Hepatic stellate cell (primary cell): Measurements from ENCODE around the gene RETREG2.
A peak's percentile ranks its signal among the peaks of the same experiment; 100 is the strongest.

Experiments
- DNase-seq: peaks from one replicate; pipeline ENCODE4 v3.0.0; 2011; ENCODE audit warnings: low spot score

RETREG2 gene

DNA sequence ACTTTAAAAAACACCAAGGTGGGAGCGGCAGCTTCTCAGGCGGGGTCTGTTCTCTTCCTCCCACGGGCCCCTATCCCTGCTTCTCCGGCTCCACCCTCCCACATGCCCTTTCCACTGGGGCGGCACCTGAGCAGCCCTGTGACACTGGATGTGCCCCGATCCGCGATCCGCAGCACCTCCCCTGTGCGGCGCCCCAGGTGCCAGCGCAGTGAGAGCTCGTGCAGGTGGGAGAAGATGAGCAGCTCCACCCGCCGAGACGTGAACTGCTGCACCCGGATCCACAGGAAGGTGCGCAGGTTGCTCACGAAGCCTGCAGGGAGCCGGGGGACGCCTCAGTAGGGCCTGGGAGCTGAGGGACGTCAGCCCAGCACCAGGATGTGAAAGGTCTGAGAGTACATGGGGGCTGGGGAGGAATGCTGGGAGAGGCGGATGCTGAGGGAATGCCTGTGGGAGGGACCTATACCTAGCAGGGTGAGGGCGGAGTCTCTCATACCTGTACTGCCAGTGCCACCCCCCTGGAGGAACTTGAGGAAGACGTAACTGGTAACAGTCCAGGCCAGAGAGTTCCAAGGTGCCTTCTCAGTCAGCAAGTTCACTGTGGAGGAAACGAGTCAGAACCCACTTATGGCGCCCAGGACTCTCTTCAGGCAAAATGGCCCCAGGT, 37.9 kb downstream of the RETREG2 start:
- no peak for DNase-seq

- no peak for DNase-seq
These were observed 38.5 kb downstream of the RETREG2 start for GRCh38 chr2:219216535-219216915.

- DNase-seq, result peak; percentile 82
These were observed 40.2 kb downstream of the RETREG2 start for GRCh38 chr2:219218217-219218731.

- peak; percentile 97 for DNase-seq
These were observed 40.9 kb downstream of the RETREG2 start, which contains the start of gene ABCB6 for GRCh38 chr2:219218732-219219701. Gene ABCB6 (minus strand): TSS chr2:219218958. CDS start chr2:219218673, 285 bp downstream.

DNA sequence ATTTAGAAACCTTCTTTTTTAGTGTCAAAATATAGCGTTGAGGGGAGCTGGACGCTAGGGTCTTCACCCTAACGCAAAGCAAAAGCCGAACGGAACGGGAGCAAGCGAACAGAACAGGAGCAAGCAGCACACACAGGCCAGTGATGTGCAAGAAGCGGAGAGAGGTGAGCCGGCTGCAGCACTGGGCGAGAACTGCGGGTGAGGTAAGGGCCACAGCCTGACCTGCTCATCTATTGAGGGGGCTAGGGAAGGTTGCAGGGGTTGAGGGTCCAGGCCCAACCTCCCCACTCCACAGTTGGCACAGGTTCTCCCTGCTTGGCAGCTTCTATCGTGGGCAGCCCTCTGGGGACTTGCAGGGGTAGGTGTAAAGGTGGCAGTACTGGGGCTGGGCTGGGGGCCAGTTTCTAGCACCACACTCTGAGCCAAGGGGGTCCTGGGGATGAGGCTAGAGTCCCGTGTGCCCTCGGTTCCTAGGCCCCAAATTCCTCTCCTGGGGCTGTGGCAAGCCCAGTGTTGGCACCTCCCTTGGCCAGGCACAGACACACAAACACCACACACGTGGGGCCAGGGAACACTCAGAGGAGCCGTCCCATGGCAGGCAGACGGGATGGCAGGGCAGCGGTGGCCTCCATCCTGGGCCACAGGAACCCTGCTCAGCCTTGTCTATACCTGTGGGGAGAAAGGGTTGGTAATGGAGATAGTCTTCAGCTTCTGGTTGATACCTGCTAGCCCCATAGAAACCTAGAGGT, 41.9 kb downstream of the RETREG2 start:
- no peak for DNase-seq

GRCh38 chr2:219220652-219221402, 42.8 kb downstream of the RETREG2 start:
- no peak for DNase-seq

DNA sequence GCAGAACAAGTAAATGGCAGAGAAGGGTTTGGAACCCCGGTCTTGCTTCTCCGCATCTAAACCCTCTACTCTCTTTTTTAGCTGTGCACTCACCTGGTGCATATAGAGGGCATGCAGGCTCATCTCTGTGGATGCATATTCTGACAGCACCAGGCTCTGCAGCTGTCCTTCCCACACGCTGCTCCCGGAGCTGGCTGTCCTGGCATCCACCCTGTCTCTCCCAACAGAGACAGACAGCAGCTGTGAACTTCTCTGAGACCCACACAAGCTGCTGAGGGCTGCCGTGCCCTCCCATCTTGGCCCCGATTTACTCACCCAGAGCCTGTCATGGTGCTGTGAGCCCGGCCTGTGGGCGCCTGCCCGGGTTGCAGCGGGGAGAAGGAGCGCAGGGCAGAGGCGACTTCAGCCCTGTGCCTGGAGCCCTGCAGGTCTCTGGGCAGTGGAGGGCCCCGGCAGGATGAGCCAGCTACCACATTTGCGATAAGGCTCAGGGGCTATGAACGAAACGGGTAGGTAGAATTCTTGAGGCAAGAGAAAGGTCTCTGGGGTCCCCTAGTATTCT, 44.0 kb downstream of the RETREG2 start:
- DNase-seq, result no peak

GRCh38 chr2:219223831-219224610, 45.9 kb downstream of the RETREG2 start:
- DNase-seq, result no peak

DNA sequence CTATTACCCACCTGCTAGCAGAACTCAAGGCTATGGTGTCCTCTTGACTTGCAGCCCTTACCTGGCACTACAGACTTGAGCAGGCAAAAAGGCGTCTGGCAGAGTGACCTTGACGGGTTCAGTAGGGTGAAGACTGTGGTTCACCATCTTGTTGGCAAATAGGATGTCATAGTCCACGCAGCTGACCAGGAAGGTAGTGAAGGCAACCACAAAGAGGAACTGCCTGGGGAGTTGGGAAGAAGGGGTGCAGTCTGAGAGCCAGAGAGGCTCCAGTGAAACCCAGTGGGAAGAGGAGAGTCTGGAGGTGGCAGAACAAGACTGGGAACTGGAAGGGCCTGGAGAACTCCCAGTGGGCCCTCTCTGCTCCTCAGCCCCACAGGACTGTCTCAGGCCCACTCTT, 47.3 kb downstream of the RETREG2 start:
- no peak for DNase-seq

- DNase-seq, result peak; percentile 37
These were observed 50.2 kb downstream of the RETREG2 start for GRCh38 chr2:219228041-219228910.

DNA sequence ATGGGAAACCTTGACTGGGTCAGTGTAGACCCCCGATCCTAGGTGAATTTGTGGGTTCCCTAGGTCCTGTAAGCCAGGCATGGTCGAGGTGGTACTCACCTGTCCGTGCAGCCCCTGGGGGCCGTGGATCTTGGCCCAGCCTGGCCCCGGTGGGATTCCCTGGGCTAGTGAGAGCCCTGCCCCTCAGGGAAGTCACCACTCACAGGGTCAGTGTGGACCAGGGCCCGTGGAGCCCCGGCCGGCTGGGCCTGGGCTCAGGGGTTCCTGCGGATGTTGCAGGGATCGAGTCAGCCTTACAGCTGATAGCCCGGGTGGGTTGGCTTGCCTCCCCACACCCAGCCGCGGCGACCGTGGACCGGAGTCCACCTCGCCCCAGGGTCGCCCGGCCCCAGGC, 50.8 kb downstream of the RETREG2 start:
- DNase-seq, result no peak

GRCh38 chr2:219229305-219230058, 51.4 kb downstream of the RETREG2 start, which contains the start of the genes ANKZF1 and ATG9A:
Gene ANKZF1 (plus strand): TSS chr2:219229806. CDS start chr2:219230258, 452 bp downstream.
Gene ATG9A (minus strand): TSS chr2:219229636. CDS start chr2:219228024, 1,612 bp downstream.
- peak; percentile 100 for DNase-seq

- DNase-seq, result peak; percentile 45
These were observed 52.0 kb downstream of the RETREG2 start for GRCh38 chr2:219230059-219230540.

GRCh38 chr2:219234331-219234730, 56.3 kb downstream of the RETREG2 start:
- DNase-seq, result no peak
